Measurements from ENCODE around the gene DNM1. TPM values are rescaled to one million over a fixed set of nuclear protein-coding genes. Genes with fewer than 3 reads are reported as not detected.

The DNM1 gene
- polyA plus RNA-seq, 3 donors, result 0.05 to 4.9 (median 0.56) TPM

- Histone ChIP-seq H3K4me3 (replicated peaks in 1 of 3; ENCODE audit: low read depth in 2 of 3, low read length in 3 of 3) (no peak overlapping the region), H3K4me1 (ENCODE audit: control insufficient read depth in 1 of 2, insufficient read depth in 2 of 2, low read length in 2 of 2) (peaks cover 23 to 27% of the 10 kb centered on the region in 2 donors), H2AFZ (ENCODE audit: insufficient read depth, low read depth, low read length, poor library complexity, severe bottlenecking) (no peak overlapping the region), H3K9ac (ENCODE audit: insufficient read depth, low read length, poor library complexity, severe bottlenecking) (no peak overlapping the region), H3K27me3 (ENCODE audit: control insufficient read depth in 2 of 2, insufficient read depth in 2 of 2, low read length in 2 of 2) (peaks cover 0 to 16% of the 10 kb centered on the region in 2 donors), H3K27ac (ENCODE audit: low read depth in 1 of 2, low read length in 2 of 2) (no peak overlapping the region), H3K79me2 (ENCODE audit: insufficient read depth, low read length) (peaks cover 12% of the 10 kb centered on the region), H3K4me2 (replicated peaks; ENCODE audit: extremely low read depth, low read length, poor library complexity, severe bottlenecking) (no peak overlapping the region), H3K9me3 (replicated peaks in 1 of 2; ENCODE audit: control insufficient read depth in 1 of 2, insufficient read depth in 1 of 2, low read length in 2 of 2) (no peaks in the 10 kb centered on the region), H3K36me3 (replicated peaks in 1 of 2; ENCODE audit: control insufficient read depth in 1 of 2, insufficient read depth in 2 of 2, low read length in 2 of 2) (peaks cover 28 to 40% of the 10 kb centered on the region in 2 donors), H4K20me1 (ENCODE audit: insufficient read depth, low read length) (no peaks in the 10 kb centered on the region)
- intact Hi-C loops (cut with micrococcal nuclease), result no loop called here
- TF ChIP-seq CTCF (IDR thresholded peaks at IDR 0.05), result no peak
- H3K4me3 Mint-ChIP-seq, result peak overlapping the region in 1 of 2 donors; percentile 51
- DNase-seq, result no peak
- peaks cover 30 to 41% of the 10 kb centered on the region in 2 donors for H3K36me3 Mint-ChIP-seq
- H3K9me3 Mint-ChIP-seq, result no peaks in the 10 kb centered on the region
- peaks cover 27% of the 10 kb centered on the region for H3K4me1 Mint-ChIP-seq
- H3K27ac Mint-ChIP-seq, result peak overlapping the region in 1 of 7 donors; percentile 68
- 100% methylated on average over 1 of the region's 2 CpGs for WGBS (ENCODE audit: insufficient coverage)
- H3K27me3 Mint-ChIP-seq (ENCODE audit: low read depth in 3 of 3), result peaks cover 0 to 9% (median 3%) of the 10 kb centered on the region in 3 donors
These were observed 13.2 kb upstream of the DNM1 start for GRCh38 chr9:128190013-128190412.

- WGBS (ENCODE audit: insufficient coverage), result 23% methylated on average over 32 of the region's 32 CpGs
- peaks cover 12% of the 10 kb centered on the region for H3K79me2 ChIP-seq (ENCODE audit: insufficient read depth, low read length)
- peak overlapping the region; percentile 51 to 95 (median 73) for H3K27ac Mint-ChIP-seq
- H3K9me3 ChIP-seq (replicated peaks in 1 of 2; ENCODE audit: control insufficient read depth in 1 of 2, insufficient read depth in 1 of 2, low read length in 2 of 2), result no peaks in the 10 kb centered on the region
- DNase-seq, result no peak
- no peaks in the 10 kb centered on the region for H3K9me3 Mint-ChIP-seq
- H3K9ac ChIP-seq (ENCODE audit: insufficient read depth, low read length, poor library complexity, severe bottlenecking), result peak overlapping the region; percentile 94
- peaks cover 0 to 16% of the 10 kb centered on the region in 2 donors for H3K27me3 ChIP-seq (ENCODE audit: control insufficient read depth in 2 of 2, insufficient read depth in 2 of 2, low read length in 2 of 2)
- H3K4me1 Mint-ChIP-seq, result peaks cover 27% of the 10 kb centered on the region
- peaks cover 21 to 33% of the 10 kb centered on the region in 2 donors for H3K36me3 ChIP-seq (replicated peaks in 1 of 2; ENCODE audit: control insufficient read depth in 1 of 2, insufficient read depth in 2 of 2, low read length in 2 of 2)
- peaks cover 0 to 9% (median 3%) of the 10 kb centered on the region in 3 donors for H3K27me3 Mint-ChIP-seq (ENCODE audit: low read depth in 3 of 3)
- peak overlapping the region; percentile 96 for H3K4me2 ChIP-seq (replicated peaks; ENCODE audit: extremely low read depth, low read length, poor library complexity, severe bottlenecking)
- peak overlapping the region; percentile 96 to 98 for H3K4me3 Mint-ChIP-seq
- H3K4me1 ChIP-seq (ENCODE audit: control insufficient read depth in 1 of 2, insufficient read depth in 2 of 2, low read length in 2 of 2), result peaks cover 23 to 27% of the 10 kb centered on the region in 2 donors
- intact Hi-C loops (cut with micrococcal nuclease), result no loop called here
- no peaks in the 10 kb centered on the region for H4K20me1 ChIP-seq (ENCODE audit: insufficient read depth, low read length)
- H3K36me3 Mint-ChIP-seq, result peaks cover 26 to 34% of the 10 kb centered on the region in 2 donors
- H2AFZ ChIP-seq (ENCODE audit: insufficient read depth, low read depth, low read length, poor library complexity, severe bottlenecking), result peak overlapping the region; percentile 100
- peak overlapping the region in 1 of 2 donors; percentile 80 for H3K27ac ChIP-seq (ENCODE audit: low read depth in 1 of 2, low read length in 2 of 2)
- H3K4me3 ChIP-seq (replicated peaks in 1 of 3; ENCODE audit: low read depth in 2 of 3, low read length in 3 of 3), result peak overlapping the region; percentile 80 to 92 (median 83)
- TF ChIP-seq CTCF (IDR thresholded peaks at IDR 0.05), result no peak
These were observed 12.4 kb upstream of the DNM1 start for GRCh38 chr9:128190516-128191405.
